H9 (cell line): ENCODE measurements around the gene ARPC2. TPM values are rescaled to one million over a fixed set of nuclear protein-coding genes. Genes with fewer than 3 reads are reported as not detected.

Experiments used
- DNase-seq: peaks from one replicate; pipeline ENCODE4 v3.0.0-alpha.2; 2017
- H2AFZ ChIP-seq: one replicate; pipeline ENCODE4 v1.6.1; 2013; ENCODE audit warnings: mild to moderate bottlenecking, low read length, control low read depth, moderate library complexity
- H2AK5ac ChIP-seq: 2 replicates; pipeline ENCODE4 v1.6.1; 2013; ENCODE audit warnings: low read length, control low read depth, mixed read lengths; ENCODE audit not compliant: insufficient read length
- H2BK120ac ChIP-seq: one replicate; pipeline ENCODE4 v1.6.1; 2013; ENCODE audit warnings: low read depth, mild to moderate bottlenecking, low read length, control low read depth, inconsistent platforms; ENCODE audit not compliant: poor library complexity, severe bottlenecking
- H2BK12ac ChIP-seq: 2 replicates; pipeline ENCODE4 v1.6.1; 2013; ENCODE audit warnings: low read length, control low read depth, mixed read lengths, low read depth; ENCODE audit not compliant: insufficient read length
- H2BK15ac ChIP-seq: 2 replicates; pipeline ENCODE4 v1.6.1; 2013; ENCODE audit warnings: low read depth, low read length, control low read depth
- H2BK20ac ChIP-seq: one replicate; pipeline ENCODE4 v1.6.1; 2013; ENCODE audit warnings: low read depth, mild to moderate bottlenecking, low read length, control low read depth, inconsistent platforms; ENCODE audit not compliant: poor library complexity, severe bottlenecking
- H2BK5ac ChIP-seq: 2 replicates; pipeline ENCODE4 v1.6.1; 2013; ENCODE audit warnings: low read length, control low read depth, mixed read lengths; ENCODE audit not compliant: insufficient read length
- H3K14ac ChIP-seq: 2 replicates; pipeline ENCODE4 v1.6.1; 2013; ENCODE audit warnings: low read length, control low read depth; ENCODE audit not compliant: insufficient read depth
- H3K18ac ChIP-seq: 2 replicates; pipeline ENCODE4 v1.6.1; 2013; ENCODE audit warnings: low read depth, mild to moderate bottlenecking, mixed read lengths, low read length, control low read depth; ENCODE audit not compliant: insufficient read length
- H3K23ac ChIP-seq: 2 replicates; pipeline ENCODE4 v1.6.1; 2013; ENCODE audit warnings: low read length, control low read depth, mixed read lengths, low read depth; ENCODE audit not compliant: insufficient read length
- H3K23me2 ChIP-seq: 2 replicates; pipeline ENCODE4 v1.6.1; 2013; ENCODE audit warnings: low read depth, mild to moderate bottlenecking, mixed read lengths, low read length, control low read depth; ENCODE audit not compliant: insufficient read length, poor library complexity, severe bottlenecking
- H3K27ac ChIP-seq: 2 replicates; pipeline ENCODE4 v1.5.1; 2013; ENCODE audit warnings: low read length, control low read depth, mixed read lengths, low read depth; ENCODE audit not compliant: insufficient read length
- H3K27me3 ChIP-seq: 2 replicates; pipeline ENCODE4 v1.6.1; 2013; ENCODE audit warnings: low read length, control low read depth, inconsistent platforms; ENCODE audit not compliant: insufficient read depth
- H3K4ac ChIP-seq: 2 replicates; pipeline ENCODE4 v1.6.1; 2013; ENCODE audit warnings: low read depth, mild to moderate bottlenecking, control low read depth, inconsistent platforms, low read length, moderate library complexity
- H3K4me1 ChIP-seq: 2 replicates; pipeline ENCODE4 v1.6.1; 2013; ENCODE audit warnings: low read length, control low read depth, inconsistent platforms; ENCODE audit not compliant: insufficient read depth
- H3K4me2 ChIP-seq: 2 replicates; pipeline ENCODE4 v1.6.1; 2013; ENCODE audit warnings: low read length, control low read depth, mixed read lengths; ENCODE audit not compliant: insufficient read length, insufficient read depth
- H3K56ac ChIP-seq: 2 replicates; pipeline ENCODE4 v1.6.1; 2013; ENCODE audit warnings: low read depth, mild to moderate bottlenecking, mixed read lengths, low read length, control low read depth; ENCODE audit not compliant: insufficient read length
- H3K79me1 ChIP-seq: 2 replicates; pipeline ENCODE4 v1.6.1; 2013; ENCODE audit warnings: low read depth, mild to moderate bottlenecking, moderate library complexity, low read length, control low read depth, inconsistent platforms; ENCODE audit not compliant: insufficient read depth, poor library complexity, severe bottlenecking
- H3K79me2 ChIP-seq: 2 replicates; pipeline ENCODE4 v1.6.1; 2013; ENCODE audit warnings: low read length, control low read depth, inconsistent platforms; ENCODE audit not compliant: insufficient read depth
- H3K9ac ChIP-seq: 2 replicates; pipeline ENCODE4 v1.6.1; 2013; ENCODE audit warnings: low read length, control low read depth, mixed read lengths; ENCODE audit not compliant: insufficient read length; ENCODE audit errors: extremely low read depth
- H3K9me3 ChIP-seq: one replicate; pipeline ENCODE4 v1.6.1; 2013; ENCODE audit warnings: low read depth, low read length, inconsistent platforms; ENCODE audit not compliant: control insufficient read depth
- H3T11ph ChIP-seq: one replicate; pipeline ENCODE4 v1.6.1; 2013; ENCODE audit warnings: mild to moderate bottlenecking, low read length, control low read depth, inconsistent platforms
- H4K20me1 ChIP-seq: one replicate; pipeline ENCODE4 v1.6.1; 2013; ENCODE audit not compliant: control insufficient read depth, insufficient read length, insufficient read depth
- H4K5ac ChIP-seq: 2 replicates; pipeline ENCODE4 v1.6.1; 2013; ENCODE audit warnings: low read depth, mild to moderate bottlenecking, mixed read lengths, low read length, control low read depth; ENCODE audit not compliant: insufficient read length
- H4K8ac ChIP-seq: replicated peaks from 2 replicates; pipeline ENCODE4 v1.6.1; 2013; ENCODE audit warnings: low read length, control low read depth, mixed read lengths, low read depth; ENCODE audit not compliant: insufficient read length
- H4K91ac ChIP-seq: 2 replicates; pipeline ENCODE4 v1.6.1; 2013; ENCODE audit warnings: low read depth, mild to moderate bottlenecking, moderate library complexity, mixed read lengths, low read length, control low read depth; ENCODE audit not compliant: insufficient read length
- H3K27ac Mint-ChIP-seq, 3 experiments: 2 replicates in 2 of 3; 3 replicates in 1 of 3; pipeline ENCODE4 v1.8.0; 2020 to 2021; ENCODE audit warnings: mixed read lengths in 3 of 3, mild to moderate bottlenecking in 1 of 3, moderate library complexity in 1 of 3
- H3K27me3 Mint-ChIP-seq: 2 replicates; pipeline ENCODE4 v1.8.0; 2021; ENCODE audit warnings: low read depth, mild to moderate bottlenecking, moderate library complexity, mixed read lengths
- H3K36me3 Mint-ChIP-seq, 3 experiments: 2 replicates in 2 of 3; 3 replicates in 1 of 3; pipeline ENCODE4 v1.8.0; 2020 to 2021; ENCODE audit warnings: low read depth in 3 of 3, mixed read lengths in 3 of 3; ENCODE audit not compliant: insufficient read depth in 1 of 3
- H3K4me1 Mint-ChIP-seq, 2 experiments: 2 replicates each; pipeline ENCODE4 v1.8.0; 2020; ENCODE audit warnings: mixed read lengths in 2 of 2
- H3K4me3 Mint-ChIP-seq, 2 experiments: 2 replicates in 1 of 2; 3 replicates in 1 of 2; pipeline ENCODE4 v1.8.0; 2020 to 2021; ENCODE audit warnings: mild to moderate bottlenecking in 2 of 2, mixed read lengths in 2 of 2, moderate library complexity in 1 of 2
- H3K9me3 Mint-ChIP-seq, 2 experiments: 2 replicates in 1 of 2; 3 replicates in 1 of 2; pipeline ENCODE4 v1.8.0; 2020; ENCODE audit warnings: mild to moderate bottlenecking in 2 of 2, mixed read lengths in 2 of 2, moderate library complexity in 1 of 2
- WGBS: extraction: QIAGEN DNeasy Blood & Tissue Kit; methylation state at CpG from one replicate; pipeline ENCODE4 v1.1.7; 2013; ENCODE audit warnings: missing lambda C conversion rate, low lambda C conversion rate, mixed read lengths; ENCODE audit not compliant: insufficient read length; ENCODE audit errors: extremely low coverage; 5-methylcytosine and 5-hydroxymethylcytosine counted together
- total RNA-seq: library from RNA; stranded (reverse); gene quantifications from 2 replicates; pipeline ENCODE4 v1.2.1, GENCODE V29; 2021
- TF ChIP-seq, protein P1 (sequence below): fragments of 200-600 bp; sonication (generic); conservative IDR thresholded peaks from 3 replicates; pipeline ENCODE4 v1.8.0; 2021; ENCODE audit warnings: antibody characterized with exemption, mild to moderate bottlenecking

ARPC2 gene
- total RNA-seq, 1 experiment from 2014 or later: 197 TPM

DNA sequence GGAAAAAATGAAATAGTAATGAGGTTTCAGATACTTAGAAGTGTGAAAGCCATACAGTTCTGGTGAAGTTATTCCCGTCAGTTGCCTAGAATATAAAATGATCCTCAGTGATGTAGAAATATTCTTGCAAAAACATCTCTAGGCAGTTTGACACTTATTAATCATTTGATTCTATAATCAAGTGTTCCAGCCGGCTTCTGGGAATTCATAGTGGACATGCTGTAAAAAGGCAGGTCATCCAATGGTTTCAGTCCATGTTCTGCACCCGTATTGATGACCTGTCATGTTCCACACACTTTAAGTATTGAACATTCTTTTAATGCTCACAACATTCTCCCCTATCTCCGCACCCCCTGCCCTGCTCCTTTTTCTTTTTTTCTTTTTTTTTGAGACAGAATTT, 19.8 kb downstream of the ARPC2 start:
- Histone ChIP-seq H3K14ac (no peak overlapping the region), H2AFZ (no peak overlapping the region), H3K9me3 (no peaks in the 10 kb centered on the region), H4K20me1 (no peaks in the 10 kb centered on the region), H3K4me2 (no peak overlapping the region), H4K91ac (no peak overlapping the region), H2BK15ac (no peak overlapping the region), H3K9ac (no peak overlapping the region), H3K23ac (no peak overlapping the region), H3K27ac (no peak overlapping the region), H4K5ac (no peak overlapping the region), H3K4me1 (no peaks in the 10 kb centered on the region), H4K8ac (no peak overlapping the region), H3K79me1 (no peaks in the 10 kb centered on the region), H3K27me3 (no peaks in the 10 kb centered on the region), H2BK20ac (no peak overlapping the region), H2AK5ac (no peak overlapping the region), H2BK12ac (no peak overlapping the region), H2BK5ac (no peak overlapping the region), H3K79me2 (no peaks in the 10 kb centered on the region), H3T11ph (no peak overlapping the region), H3K23me2 (no peaks in the 10 kb centered on the region), H3K18ac (no peak overlapping the region), H2BK120ac (no peak overlapping the region), H3K4ac (no peak overlapping the region), H3K56ac (no peak overlapping the region)
- peaks cover 42 to 91% (median 79%) of the 10 kb centered on the region in 3 experiments; a peak in 6 of 7 replicates for H3K36me3 Mint-ChIP-seq
- WGBS: no CpG with 5 or more reads among the region's 4 CpGs
- TF ChIP-seq, protein P1, sequence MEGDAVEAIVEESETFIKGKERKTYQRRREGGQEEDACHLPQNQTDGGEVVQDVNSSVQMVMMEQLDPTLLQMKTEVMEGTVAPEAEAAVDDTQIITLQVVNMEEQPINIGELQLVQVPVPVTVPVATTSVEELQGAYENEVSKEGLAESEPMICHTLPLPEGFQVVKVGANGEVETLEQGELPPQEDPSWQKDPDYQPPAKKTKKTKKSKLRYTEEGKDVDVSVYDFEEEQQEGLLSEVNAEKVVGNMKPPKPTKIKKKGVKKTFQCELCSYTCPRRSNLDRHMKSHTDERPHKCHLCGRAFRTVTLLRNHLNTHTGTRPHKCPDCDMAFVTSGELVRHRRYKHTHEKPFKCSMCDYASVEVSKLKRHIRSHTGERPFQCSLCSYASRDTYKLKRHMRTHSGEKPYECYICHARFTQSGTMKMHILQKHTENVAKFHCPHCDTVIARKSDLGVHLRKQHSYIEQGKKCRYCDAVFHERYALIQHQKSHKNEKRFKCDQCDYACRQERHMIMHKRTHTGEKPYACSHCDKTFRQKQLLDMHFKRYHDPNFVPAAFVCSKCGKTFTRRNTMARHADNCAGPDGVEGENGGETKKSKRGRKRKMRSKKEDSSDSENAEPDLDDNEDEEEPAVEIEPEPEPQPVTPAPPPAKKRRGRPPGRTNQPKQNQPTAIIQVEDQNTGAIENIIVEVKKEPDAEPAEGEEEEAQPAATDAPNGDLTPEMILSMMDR: no peak
- H3K27me3 Mint-ChIP-seq: no peaks in the 10 kb centered on the region
- no peak overlapping the region for H3K4me3 Mint-ChIP-seq
- no peaks in the 10 kb centered on the region for H3K4me1 Mint-ChIP-seq
- H3K9me3 Mint-ChIP-seq: no peaks in the 10 kb centered on the region
- no peak for DNase-seq
- no peak overlapping the region; a peak in 2 of 7 replicates for H3K27ac Mint-ChIP-seq
